ENCODE results near the gene CES1. TPM values are rescaled to one million over a fixed set of nuclear protein-coding genes. Genes with fewer than 3 reads are reported as not detected.

Gene CES1
- total RNA-seq, 1 donor from 2014 or later, result 23.4 TPM

Other genes with a start within 250 kb of the CES1 start
- 2.6 TPM for gene SLC6A2, start 177.1 kb downstream of the CES1 start, total RNA-seq (ENCODE audit: insufficient read depth, low replicate concordance)
- gene CES5A, start 42.3 kb upstream of the CES1 start, total RNA-seq (ENCODE audit: insufficient read depth, low replicate concordance), result not detected